Aorta (tissue), 5 donors: ENCODE results near the gene PPP3R1. TPM values are rescaled to one million over a fixed set of nuclear protein-coding genes. Genes with fewer than 3 reads are reported as not detected.

Experiments used
- ATAC-seq: fragments of 200-7000 bp; cut with Tn5 transposase; one replicate; pipeline ENCODE4 v1.9.1; 2022; ENCODE audit warnings: moderate library complexity; ENCODE audit not compliant: low FRiP score
- DNase-seq, 2 donors: peaks; one replicate each; pipeline ENCODE4 v3.0.0-alpha.2; 2020
- H3K27ac ChIP-seq, 2 donors: one replicate each; pipeline ENCODE4 v1.5.1; 2013; ENCODE audit warnings: low read length in 2 of 2, mild to moderate bottlenecking in 2 of 2, moderate library complexity in 2 of 2, control low read depth in 1 of 2, inconsistent platforms in 1 of 2, low read depth in 1 of 2
- H3K27me3 ChIP-seq, 2 donors: one replicate each; pipeline ENCODE4 v1.6.1; 2013; ENCODE audit warnings: control low read depth in 1 of 2, low read length in 1 of 2, mild to moderate bottlenecking in 1 of 2, moderate library complexity in 1 of 2; ENCODE audit not compliant: insufficient read depth in 2 of 2, control insufficient read depth in 1 of 2
- H3K36me3 ChIP-seq, 2 donors: one replicate each; pipeline ENCODE4 v1.6.1; 2013; ENCODE audit warnings: control low read depth in 1 of 2, low read length in 1 of 2, mild to moderate bottlenecking in 1 of 2; ENCODE audit not compliant: insufficient read depth in 2 of 2, control insufficient read depth in 1 of 2
- H3K4me1 ChIP-seq, 2 donors: one replicate each; pipeline ENCODE4 v1.6.1; 2013; ENCODE audit warnings: low read length in 2 of 2, control low read depth in 1 of 2, mild to moderate bottlenecking in 1 of 2, moderate library complexity in 1 of 2; ENCODE audit not compliant: insufficient read depth in 2 of 2, control insufficient read depth in 1 of 2
- H3K4me3 ChIP-seq, 2 donors: one replicate each; pipeline ENCODE4 v1.5.1; 2013; ENCODE audit warnings: low read length in 2 of 2, control low read depth in 1 of 2, mild to moderate bottlenecking in 1 of 2
- H3K9me3 ChIP-seq: one replicate; pipeline ENCODE4 v1.6.1; 2013; ENCODE audit warnings: mild to moderate bottlenecking, low read length; ENCODE audit not compliant: control insufficient read depth
- WGBS, 2 donors: extraction: QIAGEN DNeasy Blood & Tissue Kit; methylation state at CpG; one replicate each; pipeline ENCODE4 v1.1.7; 2013; 5-methylcytosine and 5-hydroxymethylcytosine counted together
- intact Hi-C, 2 donors: fragments of 100-400 bp; cut with DNase I; formaldehyde crosslinking; loops; one replicate each; pipeline versions ENCODE4 v1.14.2 to v1.15.0; 2022
- polyA plus RNA-seq, 2 donors: library from polyadenylated mRNA; stranded (reverse); fragments of 200-250 nt; gene quantifications; one replicate each; pipeline ENCODE4 v1.2.3, GENCODE V29; 2013
- total RNA-seq, 2 donors: library from RNA; stranded (reverse); fragmentation: NEBNext Ultra II Directional; extraction: Animal tissue kit (Norgen Biotek cat#: 25700); gene quantifications; one replicate each; pipeline ENCODE4 v1.2.1, GENCODE V29; 2021
- donor health status: healthy with polysubstance abuse.
- donor health status: Bipolar disorder and iron deficiency.
- donor health status: DM: no; HTN: no; CAD: no.
- donor health status: DM: no; HTN: no; CAD: no.
- donor health status: DM: yes; HTN: yes; CAD: no.

The PPP3R1 gene
- total and polyA plus RNA-seq, 4 donors, result 16.6 to 51.0 (median 36.5) TPM

DNA sequence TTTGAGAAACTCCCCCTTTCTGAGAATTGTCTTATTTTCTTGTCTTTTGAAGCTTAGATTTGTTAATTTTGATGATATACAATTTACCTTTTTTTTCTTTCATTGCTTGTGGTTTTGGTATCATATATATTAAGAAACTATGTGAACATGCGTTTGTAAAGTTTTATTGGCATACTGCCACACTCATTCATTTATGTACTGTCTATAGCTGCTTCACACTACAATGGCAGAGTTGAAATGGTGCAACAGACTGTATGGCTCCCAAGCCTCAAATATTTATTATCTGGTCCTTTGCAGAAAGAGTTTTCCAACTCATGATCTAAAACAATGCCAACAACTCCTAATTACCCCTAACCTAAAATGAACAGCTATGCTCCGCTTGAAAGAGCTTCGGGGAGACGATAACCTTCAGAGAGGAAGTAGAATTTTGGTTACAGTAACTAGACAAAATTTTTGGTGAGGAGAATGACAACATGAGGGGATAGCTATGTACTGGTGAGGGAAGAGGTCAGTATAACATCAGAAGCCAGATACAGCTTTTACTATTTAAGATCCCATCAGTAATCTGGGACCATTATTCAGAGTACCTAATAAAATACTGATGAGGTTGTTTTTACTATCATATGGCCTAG lies 16.1 kb downstream of the PPP3R1 start:
- DNase-seq (no peak), ATAC-seq (no peak)
- Histone ChIP-seq H3K27ac (no peak overlapping the region), H3K9me3 (no peaks in the 10 kb centered on the region), H3K36me3 (no peaks in the 10 kb centered on the region), H3K27me3 (no peaks in the 10 kb centered on the region), H3K4me3 (no peak overlapping the region), H3K4me1 (peaks cover 6 to 15% of the 10 kb centered on the region in 2 donors)
- 58 to 72% methylated on average over 4 of the region's 4 CpGs for WGBS, 2 donors
- intact Hi-C loops, result no loop called here

DNA sequence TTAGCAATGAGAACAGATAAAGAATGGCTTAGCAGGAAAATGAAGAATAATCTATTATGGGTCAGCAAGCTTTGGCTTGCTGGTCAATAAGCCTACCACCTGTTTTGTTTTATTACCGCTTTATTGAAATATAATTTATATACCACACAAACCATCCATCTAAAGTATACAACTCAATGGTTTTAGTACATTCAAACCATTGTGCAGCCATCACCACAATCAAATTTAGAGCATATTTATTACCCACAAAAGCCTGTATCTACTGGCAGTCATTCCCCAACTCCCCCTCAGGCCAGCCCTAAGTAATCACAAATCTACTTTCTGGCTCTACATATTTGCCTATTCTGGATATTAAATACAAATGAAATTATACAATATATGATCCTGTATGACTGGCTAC lies 17.2 kb downstream of the PPP3R1 start:
- Histone ChIP-seq H3K27me3 (no peaks in the 10 kb centered on the region), H3K27ac (no peak overlapping the region), H3K4me1 (peaks cover 6 to 15% of the 10 kb centered on the region in 2 donors), H3K9me3 (no peaks in the 10 kb centered on the region), H3K4me3 (no peak overlapping the region), H3K36me3 (no peaks in the 10 kb centered on the region)
- ATAC-seq, result no peak
- no peak for DNase-seq
- WGBS, 2 donors, result 97 to 99% methylated on average over 1 of the region's 1 CpG
- intact Hi-C loops, result no loop called here

DNA sequence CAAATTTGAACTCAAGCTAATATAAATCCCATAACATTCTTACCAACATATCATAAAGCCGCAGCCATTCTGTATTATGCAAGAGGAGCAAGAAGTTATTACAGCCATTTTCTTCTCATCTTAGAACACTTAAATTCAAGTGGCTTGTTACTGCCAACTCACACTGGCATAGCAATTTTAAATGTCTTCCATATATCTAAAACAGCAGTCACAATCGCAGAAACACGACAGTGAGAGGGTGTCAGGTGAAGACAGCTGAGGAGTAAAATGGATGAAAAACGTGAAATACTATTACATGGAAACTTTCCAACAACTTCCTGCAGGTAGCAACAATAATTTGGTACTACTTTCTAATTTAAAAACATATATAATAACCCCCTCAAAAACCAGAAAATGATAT lies 17.9 kb downstream of the PPP3R1 start:
- ATAC-seq, result no peak
- Histone ChIP-seq H3K4me3 (no peak overlapping the region), H3K36me3 (no peaks in the 10 kb centered on the region), H3K4me1 (peaks cover 6 to 15% of the 10 kb centered on the region in 2 donors), H3K27me3 (no peaks in the 10 kb centered on the region), H3K9me3 (no peaks in the 10 kb centered on the region), H3K27ac (no peak overlapping the region)
- no peak for DNase-seq
- intact Hi-C loops, result no loop called here
- WGBS, 2 donors, result 91 to 93% methylated on average over 4 of the region's 4 CpGs

DNA sequence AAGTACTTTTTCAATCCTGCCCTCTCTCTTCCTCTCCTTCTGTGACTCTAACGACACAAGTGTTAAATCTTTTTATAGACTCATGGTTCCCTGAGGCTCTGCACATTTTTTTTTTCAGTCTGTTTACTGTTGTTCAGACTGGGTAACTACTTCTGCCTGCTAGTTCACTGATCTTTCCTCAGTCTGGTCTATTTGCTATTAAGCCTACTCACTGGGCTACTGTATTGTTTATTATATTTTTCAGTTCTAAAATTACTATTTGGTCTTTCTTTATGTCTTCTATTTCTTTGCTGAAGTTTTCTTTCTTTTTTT lies 21.3 kb downstream of the PPP3R1 start:
- Histone ChIP-seq H3K27me3 (no peaks in the 10 kb centered on the region), H3K9me3 (no peaks in the 10 kb centered on the region), H3K36me3 (no peaks in the 10 kb centered on the region), H3K4me3 (no peak overlapping the region), H3K27ac (no peak overlapping the region), H3K4me1 (peaks cover 0 to 2% of the 10 kb centered on the region in 2 donors)
- intact Hi-C loops, result no loop called here
- no peak for ATAC-seq
- DNase-seq, result no peak
- 8 to 30% methylated on average over 1 of the region's 1 CpG for WGBS, 2 donors

DNA sequence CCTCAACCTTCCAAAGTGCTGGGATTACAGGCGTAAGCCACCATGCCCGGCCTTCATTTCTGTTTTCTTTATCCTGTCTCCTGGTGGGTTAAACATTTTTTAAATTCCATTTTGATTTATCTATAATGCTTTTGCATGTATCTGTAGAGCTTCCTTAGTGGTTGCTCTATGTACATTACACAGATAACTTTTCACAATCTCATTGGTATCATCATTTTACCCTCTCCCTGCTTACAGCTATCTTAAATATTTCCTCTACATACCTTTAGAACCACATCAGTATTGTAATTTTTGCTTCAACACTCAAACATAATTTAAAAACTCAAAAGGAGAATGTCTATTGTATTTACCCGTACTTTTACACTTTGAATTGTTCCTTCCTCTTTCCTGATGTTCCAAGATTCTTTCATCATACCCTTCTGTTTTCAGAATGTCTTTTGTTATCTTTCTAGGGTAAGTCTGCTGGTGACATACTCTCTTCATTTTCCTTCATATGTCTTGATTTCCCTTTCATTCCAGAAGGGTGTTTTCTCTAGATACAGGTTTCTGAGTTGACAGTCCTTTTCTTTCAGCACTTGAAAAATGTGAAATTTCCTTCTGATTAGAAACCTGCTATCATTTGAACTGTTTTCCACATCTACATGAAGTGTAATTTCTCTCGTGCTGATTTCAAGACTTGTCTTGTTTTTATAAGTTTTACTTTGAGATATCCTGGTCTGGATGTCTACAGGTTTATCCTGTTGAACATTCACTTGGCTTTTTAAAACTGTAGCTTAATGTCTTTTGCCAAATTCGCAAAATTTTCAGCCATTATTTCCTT lies 21.9 kb downstream of the PPP3R1 start:
- ATAC-seq, result no peak
- WGBS, 2 donors, result 58 to 71% methylated on average over 5 of the region's 5 CpGs
- peaks cover 0 to 2% of the 10 kb centered on the region in 2 donors for H3K4me1 ChIP-seq
- H3K36me3 ChIP-seq, result no peaks in the 10 kb centered on the region
- intact Hi-C loops, result no loop called here
- no peak overlapping the region for H3K4me3 ChIP-seq
- no peaks in the 10 kb centered on the region for H3K27me3 ChIP-seq
- no peaks in the 10 kb centered on the region for H3K9me3 ChIP-seq
- no peak for DNase-seq
- no peak overlapping the region for H3K27ac ChIP-seq

DNA sequence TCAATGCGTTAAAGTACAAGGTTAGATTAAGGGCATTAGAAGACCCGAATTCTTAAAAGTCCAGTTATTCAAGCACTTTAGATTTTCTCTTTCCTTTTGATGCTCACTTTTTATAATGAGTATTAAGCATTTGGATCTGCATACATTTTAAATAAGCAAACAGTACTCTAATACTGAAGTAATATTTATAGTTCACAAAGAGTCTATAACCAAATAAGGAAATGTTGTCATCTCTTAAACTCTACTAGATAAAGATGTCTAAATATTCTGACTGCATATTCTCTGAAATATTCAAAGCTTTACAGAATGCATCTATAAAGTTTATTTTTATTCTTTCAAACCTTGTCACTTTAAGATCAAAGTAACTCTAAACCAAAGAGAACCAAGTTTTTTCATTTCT lies 25.5 kb downstream of the PPP3R1 start:
- H3K36me3 ChIP-seq, result no peaks in the 10 kb centered on the region
- intact Hi-C loops, result no loop called here
- DNase-seq (no peak), ATAC-seq (no peak)
- no peak overlapping the region for H3K4me3 ChIP-seq
- H3K4me1 ChIP-seq, result peaks cover 4 to 8% of the 10 kb centered on the region in 2 donors
- H3K27ac ChIP-seq, result no peak overlapping the region
- no peaks in the 10 kb centered on the region for H3K27me3 ChIP-seq
- no peaks in the 10 kb centered on the region for H3K9me3 ChIP-seq
- WGBS, 2 donors, result 29 to 34% methylated on average over 2 of the region's 2 CpGs

DNA sequence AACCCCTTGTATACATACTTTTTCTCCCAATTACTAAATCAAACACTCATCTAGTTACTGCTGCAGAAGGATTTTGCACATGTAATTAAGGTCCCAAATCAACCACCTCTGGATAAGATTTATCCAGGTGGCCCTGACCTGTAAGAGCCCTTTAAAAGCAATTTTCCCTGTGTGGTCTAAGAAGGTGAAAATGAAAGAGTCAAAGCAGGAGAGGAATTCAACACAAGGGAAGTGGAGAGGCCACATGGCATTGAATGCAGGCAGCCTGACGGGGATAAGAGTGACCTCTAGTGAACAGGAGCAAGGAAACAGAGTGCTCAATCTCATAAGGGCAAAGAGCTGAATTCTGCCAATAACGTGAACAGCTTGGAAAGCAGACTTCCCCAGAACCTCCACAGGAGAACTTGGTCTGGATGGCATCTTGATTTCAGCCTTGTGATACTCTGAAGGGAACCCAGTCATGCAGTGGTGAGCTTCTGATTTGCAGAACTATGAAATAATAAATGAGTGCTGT lies 27.2 kb downstream of the PPP3R1 start:
- whole genome bisulfite sequencing, 2 donors, result 14 to 21% methylated on average over 2 of the region's 2 CpGs
- no peaks in the 10 kb centered on the region for H3K9me3 ChIP-seq

DNA sequence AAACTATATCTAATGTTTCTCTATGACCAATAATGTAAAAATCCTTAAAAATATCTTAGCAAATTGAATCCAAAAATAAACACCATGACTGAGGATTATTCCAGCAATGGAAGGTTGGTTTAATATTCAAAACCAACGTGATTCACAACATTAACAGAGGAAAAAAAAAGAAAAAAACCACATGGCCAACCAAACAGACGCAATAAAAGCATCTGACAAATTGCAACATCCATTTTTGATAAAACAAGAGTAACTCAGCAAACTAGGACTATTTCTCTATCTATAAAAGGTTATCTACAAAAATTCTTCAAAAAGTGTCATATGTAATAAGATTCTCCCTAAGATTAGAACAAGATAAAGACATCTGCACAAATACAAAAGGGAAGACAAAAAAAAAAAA lies 28.9 kb downstream of the PPP3R1 start:
- H3K27me3 ChIP-seq, result no peaks in the 10 kb centered on the region
- intact Hi-C loops, result no loop called here
- H3K9me3 ChIP-seq, result no peaks in the 10 kb centered on the region
- 45 to 55% methylated on average over 2 of the region's 2 CpGs for WGBS, 2 donors
- H3K27ac ChIP-seq, result no peak overlapping the region
- H3K36me3 ChIP-seq, result no peaks in the 10 kb centered on the region
- DNase-seq, result no peak
- ATAC-seq, result no peak
- H3K4me3 ChIP-seq, result no peak overlapping the region
- H3K4me1 ChIP-seq, result peaks cover 2 to 12% of the 10 kb centered on the region in 2 donors

More for the DNA sequence above, 27.2 kb downstream of the PPP3R1 start:
- H3K4me3 ChIP-seq, result no peak overlapping the region
- intact Hi-C loops, result no loop called here
- DNase-seq (no peak), ATAC-seq (peak; percentile 62)
- no peaks in the 10 kb centered on the region for H3K36me3 ChIP-seq
- H3K4me1 ChIP-seq, result peaks cover 4 to 8% of the 10 kb centered on the region in 2 donors
- H3K27me3 ChIP-seq, result no peaks in the 10 kb centered on the region
- peak overlapping the region in 1 of 2 donors; percentile 67 for H3K27ac ChIP-seq

DNA sequence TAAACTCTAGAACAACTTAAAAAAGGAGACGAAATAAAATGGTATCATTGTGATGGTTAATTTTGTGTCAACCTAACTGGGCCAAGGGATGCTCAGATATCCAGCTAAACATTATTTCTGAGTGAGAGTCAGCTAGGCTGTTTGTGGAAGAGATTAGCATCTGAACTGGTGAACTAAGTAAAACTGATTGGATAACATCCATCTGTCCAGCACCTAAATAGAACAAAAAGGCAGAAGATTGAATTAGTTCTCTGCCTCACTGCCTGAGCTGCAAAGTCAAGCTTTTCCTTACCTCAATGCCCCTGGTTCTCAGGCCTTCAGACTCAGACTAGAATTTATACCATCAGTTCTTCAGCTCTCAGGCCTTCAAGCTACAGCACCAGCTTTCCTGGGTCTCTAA lies 30.0 kb downstream of the PPP3R1 start:
- H3K4me1 ChIP-seq, result peaks cover 2 to 12% of the 10 kb centered on the region in 2 donors
- DNase-seq (no peak), ATAC-seq (no peak)
- intact Hi-C loops, result no loop called here
- no peaks in the 10 kb centered on the region for H3K36me3 ChIP-seq
- no peaks in the 10 kb centered on the region for H3K27me3 ChIP-seq
- no peak overlapping the region for H3K4me3 ChIP-seq
- H3K9me3 ChIP-seq, result no peaks in the 10 kb centered on the region
- WGBS, 2 donors, result 89 to 96% methylated on average over 1 of the region's 1 CpG
- no peak overlapping the region for H3K27ac ChIP-seq
